Measurements from ENCODE around the gene PLEKHH2. TPM values are rescaled to one million over a fixed set of nuclear protein-coding genes. Genes with fewer than 3 reads are reported as not detected.
"Not testable (repeated sequence)": the region's sequence is repeated elsewhere in the genome, so short reads cannot be mapped to it uniquely, and the experiment has no call there.

Gene PLEKHH2
- total RNA-seq, result 0.07 and 0.20 TPM in 2 replicates

GRCh38 chr2:43637030-43637803 lies at the start of gene PLEKHH2:
PLEKHH2 (plus strand) TSS chr2:43637260; CDS start chr2:43644674, 7,414 bp downstream.
- DNase-seq (ENCODE audit: low read depth, low spot score), result peak; percentile 15

GRCh38 chr2:43592443-43592842 lies 44.6 kb upstream of the PLEKHH2 start:
- DNase-seq (ENCODE audit: low read depth, low spot score), result no peak

DNA sequence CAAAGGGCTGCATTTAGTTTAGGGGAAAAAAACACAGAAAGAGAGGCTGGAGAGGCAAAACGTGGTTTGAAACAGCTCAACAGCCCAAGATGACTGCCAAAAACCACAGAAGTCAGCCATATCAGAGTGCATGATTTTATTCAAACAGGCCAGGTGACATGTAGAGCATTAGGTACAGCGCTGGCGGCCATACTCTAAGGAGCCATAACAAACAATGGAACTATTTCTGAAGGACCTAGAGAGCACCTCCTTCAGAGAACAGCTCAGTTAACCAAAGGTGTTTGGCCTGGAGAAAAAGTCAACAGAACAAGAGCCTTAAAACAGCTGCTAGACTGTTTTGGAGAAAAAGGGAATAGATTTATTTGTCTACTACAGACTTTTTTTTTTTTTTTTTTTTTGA lies 43.8 kb upstream of the PLEKHH2 start:
- DNase-seq (ENCODE audit: low read depth, low spot score), result no peak

- no peak for DNase-seq (ENCODE audit: low read depth, low spot score)
These were observed 42.2 kb upstream of the PLEKHH2 start for GRCh38 chr2:43594875-43595274.

DNA sequence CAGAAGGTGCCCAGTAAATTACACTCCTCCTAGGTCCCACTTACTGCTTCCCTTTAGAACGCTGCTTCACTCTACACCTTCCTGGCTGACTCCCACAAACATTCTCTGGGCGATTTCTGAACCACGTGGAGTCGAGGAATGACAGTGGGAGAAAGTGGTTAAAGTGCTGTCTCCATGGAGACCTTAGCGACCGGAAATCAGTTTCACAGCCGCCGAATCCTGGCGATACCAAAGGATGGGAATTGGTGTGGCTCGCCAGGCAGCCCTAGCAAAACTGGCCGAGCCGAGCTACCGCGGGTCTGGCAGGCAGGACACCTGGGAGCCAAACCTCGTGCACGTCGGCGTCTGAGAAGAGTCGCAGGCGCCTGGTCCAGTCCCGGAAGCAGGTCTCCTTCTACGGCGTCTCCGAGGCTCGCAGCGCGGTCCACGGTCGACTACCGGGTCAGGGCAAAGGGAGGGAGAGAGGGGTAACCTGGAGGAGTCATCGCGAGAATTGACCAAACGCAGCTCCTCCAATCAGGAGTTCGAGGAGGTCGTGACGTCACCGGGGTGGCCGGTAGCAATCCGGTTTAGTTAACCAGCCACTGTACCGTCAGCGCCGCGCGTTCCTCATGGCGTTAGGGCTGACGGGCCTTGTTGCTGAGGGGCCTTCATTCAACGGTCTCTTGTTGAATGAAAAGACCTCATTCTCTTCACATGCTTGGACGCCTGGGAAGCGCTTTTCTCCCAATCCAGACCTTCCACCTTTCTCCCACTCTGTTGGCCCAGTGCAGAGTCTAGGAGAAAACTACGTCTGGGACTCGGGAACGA lies 41.3 kb upstream of the PLEKHH2 start, which contains the start of gene THADA:
Gene THADA (minus strand): TSS at position 436 of the 810 bp plus-strand sequence. CDS start 3,646 bp downstream, outside the sequence.
- DNase-seq (ENCODE audit: low read depth, low spot score), result peak; percentile 98

GRCh38 chr2:43600596-43600995 lies 36.5 kb upstream of the PLEKHH2 start:
- not testable (repeated sequence) for DNase-seq (ENCODE audit: low read depth, low spot score)

- DNase-seq (ENCODE audit: low read depth, low spot score), result no peak
These were observed 32.4 kb upstream of the PLEKHH2 start for GRCh38 chr2:43604674-43605073.

DNA sequence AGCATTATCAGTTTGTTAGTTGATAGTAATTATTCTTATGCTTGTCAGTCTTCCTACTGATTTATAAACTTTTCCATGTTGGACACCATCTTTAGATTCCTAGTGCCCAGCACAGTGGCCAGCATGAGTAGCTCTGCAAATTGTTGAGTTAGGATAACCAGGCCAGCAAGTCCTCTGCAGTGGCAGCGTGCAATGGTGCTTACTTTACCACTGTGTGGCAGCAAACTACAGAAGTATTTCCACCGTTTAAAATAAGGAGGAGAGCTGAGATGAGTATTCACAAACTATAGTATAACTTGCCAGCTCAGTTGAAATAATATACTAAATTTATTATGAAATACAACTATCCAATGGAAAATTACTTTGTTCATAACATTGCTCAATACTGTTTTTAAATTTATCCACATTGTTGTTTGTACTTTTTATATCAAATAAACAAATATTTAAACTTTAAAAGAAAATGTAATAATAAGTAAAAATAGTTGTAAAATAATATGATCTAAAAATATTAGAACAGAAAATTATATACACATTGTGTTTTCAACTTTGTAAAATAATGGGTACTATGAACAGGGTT lies 31.9 kb upstream of the PLEKHH2 start:
- peak; percentile 3 for DNase-seq (ENCODE audit: low read depth, low spot score)

GRCh38 chr2:43605851-43606250 lies 31.2 kb upstream of the PLEKHH2 start:
- no peak for DNase-seq (ENCODE audit: low read depth, low spot score)

GRCh38 chr2:43609290-43609918 lies 27.7 kb upstream of the PLEKHH2 start:
- DNase-seq (ENCODE audit: low read depth, low spot score), result peak; percentile 3

GRCh38 chr2:43610361-43610760 lies 26.7 kb upstream of the PLEKHH2 start:
- no peak for DNase-seq (ENCODE audit: low read depth, low spot score)

GRCh38 chr2:43611987-43612894 lies 24.8 kb upstream of the PLEKHH2 start:
- DNase-seq (ENCODE audit: low read depth, low spot score), result peak; percentile 4

DNA sequence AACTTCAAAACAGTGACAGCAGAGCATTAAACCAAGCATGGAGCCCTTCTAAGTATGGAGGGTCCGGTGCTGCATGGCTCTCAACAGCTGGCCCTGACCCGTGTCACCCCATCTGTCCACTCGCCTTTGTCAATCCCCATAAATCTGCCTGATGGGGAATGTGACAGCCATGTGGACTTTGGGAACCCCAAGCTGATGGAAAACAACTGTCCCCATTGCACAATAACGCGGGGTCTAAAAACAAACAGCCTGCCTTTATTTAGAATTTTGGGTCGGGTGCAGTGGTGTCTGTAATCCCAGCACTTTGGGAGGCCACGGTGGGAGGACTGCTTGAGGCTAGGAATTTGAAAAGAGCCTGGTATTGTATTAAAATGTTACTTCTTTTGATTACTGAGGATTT lies 24.1 kb upstream of the PLEKHH2 start:
- DNase-seq (ENCODE audit: low read depth, low spot score), result no peak

DNA sequence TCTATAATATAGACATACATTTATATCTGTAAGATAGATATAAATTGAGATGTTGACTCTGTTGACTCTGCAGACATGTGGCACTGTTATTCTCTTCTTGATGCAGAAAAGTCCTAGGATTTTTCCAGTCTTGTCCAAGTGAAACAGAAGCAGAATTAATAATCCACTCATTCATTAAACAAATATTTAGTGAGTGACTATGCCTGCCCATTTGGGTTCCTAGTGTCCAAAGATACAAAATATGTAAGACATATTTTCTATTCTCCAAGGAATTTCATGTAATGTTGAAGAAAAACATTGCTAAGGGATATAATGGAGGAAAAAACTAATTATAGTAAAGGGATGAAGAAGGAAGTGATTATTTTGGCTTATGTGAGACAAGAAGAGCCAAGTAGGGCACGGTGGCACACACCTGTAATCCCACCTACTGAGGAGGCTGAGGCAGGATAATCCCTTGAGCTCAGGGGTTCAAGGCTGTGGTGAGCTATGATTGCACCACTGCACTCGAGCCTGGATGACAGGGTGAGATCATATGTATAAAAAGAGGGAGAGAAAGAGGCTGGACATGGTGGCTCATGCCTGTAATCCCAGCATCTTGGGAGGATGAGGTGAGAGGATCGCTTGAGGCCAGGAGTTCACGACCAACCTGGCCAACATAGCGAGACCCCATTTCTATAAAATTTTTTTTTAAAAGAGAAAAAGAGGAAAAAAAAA lies 19.9 kb upstream of the PLEKHH2 start:
- DNase-seq (ENCODE audit: low read depth, low spot score), result no peak

DNA sequence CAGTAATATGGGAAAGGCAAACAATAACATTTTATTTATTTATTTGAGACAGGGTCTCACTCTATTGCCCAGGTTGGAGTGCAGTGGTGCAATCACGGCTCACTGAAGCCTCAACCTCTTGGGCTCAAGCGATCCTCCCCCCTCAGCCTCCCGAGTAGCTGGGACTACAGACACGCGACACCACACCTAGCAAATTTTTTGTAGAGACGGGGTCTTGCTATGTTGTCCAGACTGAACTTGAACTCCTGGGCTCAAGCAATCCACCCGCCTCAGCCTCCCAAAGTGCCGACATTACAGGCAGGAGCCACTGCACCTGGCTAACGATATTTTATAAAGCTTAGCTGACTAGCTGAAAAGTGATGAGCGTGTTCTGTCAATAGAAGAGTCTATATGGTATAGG lies 17.5 kb upstream of the PLEKHH2 start:
- DNase-seq (ENCODE audit: low read depth, low spot score), result no peak

DNA sequence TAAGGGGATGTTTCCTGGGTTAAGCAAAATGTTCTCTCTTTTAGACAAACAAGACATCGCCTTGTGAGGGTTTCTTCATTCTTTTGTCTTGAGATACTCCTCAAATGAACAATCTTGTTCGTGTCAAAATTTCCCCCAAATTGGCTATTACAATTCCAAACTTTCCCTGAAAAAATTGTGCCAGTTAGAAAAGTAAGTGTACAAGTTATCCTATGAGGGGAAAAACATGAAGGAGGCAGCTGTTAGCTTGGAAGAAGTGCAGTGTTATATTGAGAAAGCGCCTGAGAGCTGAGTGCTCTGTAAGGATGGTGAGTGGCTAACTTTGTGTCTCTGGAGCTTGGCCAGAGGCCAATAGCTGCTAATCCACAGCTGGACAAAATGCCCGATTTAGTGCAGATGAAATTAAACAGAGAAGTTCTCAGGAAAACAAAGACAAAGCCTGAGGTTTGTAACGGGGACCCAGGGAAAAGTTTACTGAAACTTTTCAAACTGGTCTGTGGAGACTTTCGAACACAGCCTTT lies 14.1 kb upstream of the PLEKHH2 start:
- DNase-seq (ENCODE audit: low read depth, low spot score), result no peak

DNA sequence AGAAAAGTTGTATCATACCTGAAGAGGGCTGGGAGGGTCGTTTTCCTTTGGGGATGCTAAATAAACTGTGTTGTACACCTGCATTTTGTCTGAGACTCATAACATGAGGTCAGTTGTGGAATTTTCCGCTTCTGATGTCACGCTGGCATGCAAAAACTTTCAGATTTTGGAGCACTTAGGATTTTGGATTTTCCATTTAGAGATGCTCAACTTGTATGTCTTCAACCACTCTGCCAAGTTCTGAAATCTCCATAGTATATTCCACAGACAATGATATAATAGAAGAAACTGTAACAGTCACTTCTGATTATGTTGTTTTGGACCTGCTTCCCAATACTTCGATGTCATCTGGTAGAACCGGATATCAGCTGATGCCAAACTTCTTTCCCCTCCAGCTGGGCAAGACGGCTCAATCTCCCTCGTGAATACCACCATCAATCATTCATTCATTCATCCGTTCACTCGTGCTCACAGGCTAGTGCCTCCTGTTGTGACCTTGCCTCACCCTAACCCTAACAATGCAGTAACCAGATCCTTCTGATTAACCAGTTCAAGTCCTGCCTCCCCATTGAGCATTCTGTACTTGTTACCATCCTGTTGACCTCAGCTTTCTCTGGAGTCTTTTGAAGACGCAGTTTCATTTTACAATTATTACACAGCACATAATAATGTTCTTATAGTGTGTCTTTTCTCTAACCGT lies 5.3 kb upstream of the PLEKHH2 start:
- no peak for DNase-seq (ENCODE audit: low read depth, low spot score)

DNA sequence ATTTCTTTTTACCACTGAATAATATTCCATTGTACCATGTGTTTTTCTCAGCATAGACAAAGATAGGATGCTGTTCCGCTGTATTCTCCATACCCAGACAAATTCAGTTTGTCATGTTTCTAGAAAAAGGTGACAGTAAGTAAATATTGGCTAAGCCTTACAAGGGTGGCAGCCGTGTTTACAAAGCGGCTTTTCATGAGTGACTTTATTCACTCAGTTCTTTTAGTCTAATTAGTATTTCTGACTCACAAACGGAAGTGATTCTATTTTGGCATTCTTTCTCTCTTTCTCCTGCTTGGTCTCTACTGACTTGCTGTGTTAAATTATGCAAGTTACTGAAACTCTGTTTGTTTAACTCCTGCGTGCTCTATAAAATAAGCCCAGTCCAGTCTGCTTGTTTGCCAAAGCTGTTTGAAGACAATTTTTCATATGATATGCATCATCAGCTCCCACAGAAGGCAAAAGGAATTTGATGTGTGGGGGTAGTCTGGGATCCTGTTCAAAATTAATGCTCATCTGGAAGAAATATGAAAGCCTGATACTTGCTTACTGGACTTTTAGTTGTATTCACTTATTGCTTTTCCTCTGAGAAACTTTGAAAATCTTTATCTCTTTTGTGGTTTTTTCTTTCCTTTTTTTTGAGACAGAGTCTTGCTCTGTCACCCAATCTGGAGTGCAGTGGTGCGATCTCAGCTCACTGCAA lies 2.3 kb upstream of the PLEKHH2 start:
- no peak for DNase-seq (ENCODE audit: low read depth, low spot score)

All from pulmonary artery endothelial cell (primary cell).